ENCODE measurements around the gene UCHL5. TPM values are rescaled to one million over a fixed set of nuclear protein-coding genes. Genes with fewer than 3 reads are reported as not detected.
"Not testable (repeated sequence)": the region's sequence is repeated elsewhere in the genome, so short reads cannot be mapped to it uniquely, and the experiment has no call there.

UCHL5 gene
- total RNA-seq, 1 donor from 2014 or later: 24.7 TPM

DNA sequence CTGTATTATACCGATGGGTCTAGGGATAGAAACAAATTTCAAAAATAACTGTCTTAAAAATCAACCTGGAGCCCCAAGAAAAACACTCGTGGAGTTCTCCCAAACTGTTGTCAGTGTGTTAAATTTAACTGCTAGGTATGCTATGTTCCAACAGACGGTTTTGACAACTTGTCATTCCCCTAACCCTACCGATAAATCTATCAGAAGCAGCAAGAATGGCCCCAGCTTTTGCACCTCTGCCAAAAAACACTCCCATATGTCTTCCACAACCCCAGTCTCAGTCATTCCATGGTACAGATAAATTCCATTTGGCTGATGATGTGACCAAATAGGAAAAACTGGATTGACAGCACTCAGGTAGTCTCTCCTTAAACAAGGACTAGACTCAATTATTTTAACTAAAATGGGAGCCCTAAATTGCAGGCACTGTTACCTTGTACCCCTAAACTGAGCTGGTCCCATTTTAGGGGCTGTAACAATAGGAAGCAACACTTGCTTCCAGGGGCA is 4.9 kb downstream of the UCHL5 start:
- TF ChIP-seq, protein P1, sequence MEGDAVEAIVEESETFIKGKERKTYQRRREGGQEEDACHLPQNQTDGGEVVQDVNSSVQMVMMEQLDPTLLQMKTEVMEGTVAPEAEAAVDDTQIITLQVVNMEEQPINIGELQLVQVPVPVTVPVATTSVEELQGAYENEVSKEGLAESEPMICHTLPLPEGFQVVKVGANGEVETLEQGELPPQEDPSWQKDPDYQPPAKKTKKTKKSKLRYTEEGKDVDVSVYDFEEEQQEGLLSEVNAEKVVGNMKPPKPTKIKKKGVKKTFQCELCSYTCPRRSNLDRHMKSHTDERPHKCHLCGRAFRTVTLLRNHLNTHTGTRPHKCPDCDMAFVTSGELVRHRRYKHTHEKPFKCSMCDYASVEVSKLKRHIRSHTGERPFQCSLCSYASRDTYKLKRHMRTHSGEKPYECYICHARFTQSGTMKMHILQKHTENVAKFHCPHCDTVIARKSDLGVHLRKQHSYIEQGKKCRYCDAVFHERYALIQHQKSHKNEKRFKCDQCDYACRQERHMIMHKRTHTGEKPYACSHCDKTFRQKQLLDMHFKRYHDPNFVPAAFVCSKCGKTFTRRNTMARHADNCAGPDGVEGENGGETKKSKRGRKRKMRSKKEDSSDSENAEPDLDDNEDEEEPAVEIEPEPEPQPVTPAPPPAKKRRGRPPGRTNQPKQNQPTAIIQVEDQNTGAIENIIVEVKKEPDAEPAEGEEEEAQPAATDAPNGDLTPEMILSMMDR (conservative IDR thresholded peaks at IDR 0.05; ENCODE audit: low read depth, low read length): no peak
- no peak for DNase-seq (ENCODE audit: low read depth)
- no peak overlapping the region for H3K4me3 ChIP-seq (ENCODE audit: low read depth, low read length)

- DNase-seq (ENCODE audit: low read depth); H3K4me3 ChIP-seq (ENCODE audit: low read depth, low read length): not testable (repeated sequence)
These were observed 10.2 kb downstream of the UCHL5 start for GRCh38 chr1:193048913-193049312.

DNA sequence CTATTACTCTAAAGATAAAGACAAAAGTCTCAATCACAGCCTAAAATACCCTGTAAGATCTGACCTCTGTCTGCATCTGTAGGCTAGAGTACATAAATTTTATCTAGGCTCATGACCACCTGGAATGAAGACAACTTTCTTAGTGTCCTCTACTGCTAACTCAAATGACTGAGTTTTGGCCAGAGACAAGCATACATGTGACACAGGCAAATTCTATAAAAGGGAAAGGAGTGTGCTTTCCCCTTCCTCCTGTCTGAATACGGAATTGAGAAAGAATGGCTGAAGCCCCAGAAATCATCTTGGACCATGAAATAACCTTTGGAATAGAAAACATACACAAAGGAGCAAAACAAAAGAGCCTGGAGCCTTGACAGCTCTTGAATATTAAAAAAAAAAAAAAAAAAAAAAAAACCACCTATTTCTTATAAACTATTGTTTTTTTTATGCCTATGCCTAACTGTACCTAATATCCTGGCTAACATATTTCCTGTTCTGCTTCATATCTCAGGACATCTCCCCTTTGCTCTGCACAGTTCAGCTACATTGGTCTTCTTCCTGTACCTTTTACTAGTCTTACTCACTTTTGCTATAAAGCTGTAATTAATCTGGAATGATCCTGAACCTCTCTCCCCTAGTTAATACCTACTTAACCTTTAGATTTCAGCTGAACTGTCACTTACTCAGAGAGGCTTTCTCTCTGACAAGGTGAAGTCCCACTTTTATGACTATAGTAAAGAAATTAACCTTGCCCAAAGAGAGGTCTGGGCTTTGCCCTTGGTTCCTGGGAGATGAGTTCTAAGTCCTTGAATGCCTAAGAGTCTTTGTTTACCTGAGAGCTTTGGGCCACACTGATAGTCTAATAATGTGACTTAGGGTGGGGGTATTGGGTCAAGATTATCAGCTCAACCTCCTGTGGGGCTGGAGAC is 16.1 kb downstream of the UCHL5 start:
- H3K4me3 ChIP-seq (ENCODE audit: low read depth, low read length): no peak overlapping the region
- TF ChIP-seq, protein P1 (conservative IDR thresholded peaks at IDR 0.05; ENCODE audit: low read depth, low read length): no peak
- DNase-seq (ENCODE audit: low read depth): no peak

DNA sequence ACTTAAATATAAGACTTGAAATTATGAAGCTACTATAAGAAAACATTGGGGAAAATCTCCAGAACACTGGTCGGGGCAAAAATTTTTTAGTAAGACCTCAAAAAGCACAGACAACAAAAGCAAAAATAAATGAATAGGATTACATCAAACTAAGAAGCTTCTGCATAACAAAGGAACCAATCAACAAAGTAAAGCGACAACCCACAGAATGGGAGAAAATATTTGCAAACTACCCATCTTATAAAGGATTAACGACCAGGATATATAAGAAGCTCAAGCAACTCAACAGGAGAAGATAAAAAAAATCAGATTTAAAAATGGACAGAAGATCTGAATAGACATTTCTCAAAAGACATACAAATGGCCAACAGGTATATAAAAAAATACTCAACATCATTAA is 19.1 kb downstream of the UCHL5 start:
- H3K4me3 ChIP-seq (ENCODE audit: low read depth, low read length): no peak overlapping the region
- DNase-seq (ENCODE audit: low read depth): no peak
- TF ChIP-seq, protein P1 (conservative IDR thresholded peaks at IDR 0.05; ENCODE audit: low read depth, low read length): no peak

DNA sequence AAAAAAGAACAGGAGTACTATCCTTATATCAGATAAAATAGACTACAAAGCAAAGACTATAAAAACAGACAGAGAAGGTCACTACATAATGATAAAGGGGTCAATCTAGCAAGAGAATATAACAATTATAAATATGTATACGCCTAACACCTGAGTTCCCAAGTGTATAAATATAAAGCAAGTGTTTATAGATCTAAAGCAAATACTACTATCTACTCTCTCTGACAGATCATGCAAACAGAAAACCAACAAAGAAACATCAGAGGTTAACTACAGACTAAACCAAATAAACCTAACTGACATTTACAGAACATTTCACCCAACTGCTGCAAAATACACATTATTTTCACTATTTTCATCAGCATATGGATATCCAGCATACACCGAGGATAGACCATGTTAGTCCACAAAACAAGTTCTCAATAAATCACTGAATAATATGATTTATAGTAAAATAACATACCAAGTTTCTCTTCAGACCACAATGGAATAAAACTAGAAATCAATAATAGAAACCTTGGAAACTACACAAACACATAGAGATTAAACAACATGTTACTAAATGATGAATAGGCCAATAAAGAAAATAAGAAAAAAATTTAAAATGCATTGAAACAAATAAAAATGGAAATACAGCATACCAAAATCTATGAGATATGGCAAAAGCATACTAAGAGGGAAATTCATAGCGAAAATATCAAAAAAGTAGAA is 22.7 kb downstream of the UCHL5 start:
- DNase-seq (ENCODE audit: low read depth): no peak
- H3K4me3 ChIP-seq (ENCODE audit: low read depth, low read length): no peak overlapping the region
- TF ChIP-seq, protein P1 (conservative IDR thresholded peaks at IDR 0.05; ENCODE audit: low read depth, low read length): no peak

- no peak for DNase-seq (ENCODE audit: low read depth)
- no peak overlapping the region for H3K4me3 ChIP-seq (ENCODE audit: low read depth, low read length)
- TF ChIP-seq, protein P1 (conservative IDR thresholded peaks at IDR 0.05; ENCODE audit: low read depth, low read length): no peak
These were observed 25.6 kb downstream of the UCHL5 start for GRCh38 chr1:193033610-193034009.

DNA sequence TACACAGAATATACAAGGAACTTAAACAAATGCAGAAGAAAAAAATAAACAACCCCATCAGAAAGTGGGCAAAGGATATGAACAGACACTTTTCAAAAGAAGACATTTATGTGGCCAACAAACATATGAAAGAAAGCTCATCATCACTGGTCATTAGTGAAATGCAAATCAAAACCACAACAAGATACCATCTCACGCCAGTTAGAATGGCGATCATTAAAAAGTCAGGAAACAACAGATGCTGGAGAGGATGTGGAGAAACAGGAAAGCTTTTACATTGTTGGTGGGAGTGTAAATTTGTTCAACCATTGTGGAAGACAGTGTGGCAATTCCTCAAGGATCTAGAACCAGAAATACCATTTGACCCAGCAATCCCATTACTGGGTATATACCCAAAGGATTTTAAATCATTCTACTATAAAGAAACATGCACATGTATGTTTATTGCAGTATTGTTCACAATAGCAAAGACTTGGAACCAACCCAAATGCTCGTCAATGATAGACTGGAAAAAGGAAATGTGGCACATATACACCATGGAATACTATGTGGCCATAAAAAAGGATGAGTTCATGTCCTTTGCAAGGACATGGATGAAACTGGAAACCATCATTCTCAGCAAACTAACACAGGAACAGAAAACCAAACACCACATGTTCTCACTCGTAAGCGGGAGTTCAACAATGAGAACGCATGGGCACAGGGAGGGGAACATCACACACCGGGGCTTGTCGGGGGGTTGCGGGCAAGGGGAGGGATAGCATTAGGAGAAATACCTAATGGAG is 26.3 kb downstream of the UCHL5 start:
- DNase-seq (ENCODE audit: low read depth); H3K4me3 ChIP-seq (ENCODE audit: low read depth, low read length): not testable (repeated sequence)

Measured in epithelial cell of proximal tubule (primary cell).